ENCODE measurements around the gene AQP1.

The AQP1 gene

GRCh38 chr7:30922596-30922995 is 10.9 kb downstream of the AQP1 start:
- peak; percentile 22 for DNase-seq

DNA sequence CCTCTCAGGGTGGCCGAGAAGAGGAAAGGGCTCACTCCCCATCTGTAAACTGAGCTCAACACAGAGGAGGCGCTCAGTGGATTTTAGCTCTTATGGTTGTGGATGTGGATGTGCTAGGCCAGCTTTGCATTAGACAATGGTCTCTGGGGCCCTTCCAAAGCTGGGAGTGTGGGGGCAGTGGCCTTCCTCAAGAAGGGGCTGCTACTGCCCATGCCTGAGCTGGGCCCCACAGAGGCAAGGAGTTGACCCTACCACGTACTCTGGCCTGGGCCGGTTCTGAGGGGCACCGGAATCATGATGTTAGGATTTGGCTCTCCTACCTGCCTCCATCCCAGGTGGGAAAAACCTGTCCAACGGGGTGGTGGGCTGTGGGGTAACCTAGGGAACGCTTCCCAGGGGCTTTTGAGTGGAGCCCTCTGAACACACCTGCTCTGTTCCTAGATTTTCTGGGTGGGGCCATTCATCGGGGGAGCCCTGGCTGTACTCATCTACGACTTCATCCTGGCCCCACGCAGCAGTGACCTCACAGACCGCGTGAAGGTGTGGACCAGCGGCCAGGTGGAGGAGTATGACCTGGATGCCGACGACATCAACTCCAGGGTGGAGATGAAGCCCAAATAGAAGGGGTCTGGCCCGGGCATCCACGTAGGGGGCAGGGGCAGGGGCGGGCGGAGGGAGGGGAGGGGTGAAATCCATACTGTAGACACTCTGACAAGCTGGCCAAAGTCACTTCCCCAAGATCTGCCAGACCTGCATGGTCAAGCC is 11.5 kb downstream of the AQP1 start:
- peak; percentile 22 for DNase-seq

DNA sequence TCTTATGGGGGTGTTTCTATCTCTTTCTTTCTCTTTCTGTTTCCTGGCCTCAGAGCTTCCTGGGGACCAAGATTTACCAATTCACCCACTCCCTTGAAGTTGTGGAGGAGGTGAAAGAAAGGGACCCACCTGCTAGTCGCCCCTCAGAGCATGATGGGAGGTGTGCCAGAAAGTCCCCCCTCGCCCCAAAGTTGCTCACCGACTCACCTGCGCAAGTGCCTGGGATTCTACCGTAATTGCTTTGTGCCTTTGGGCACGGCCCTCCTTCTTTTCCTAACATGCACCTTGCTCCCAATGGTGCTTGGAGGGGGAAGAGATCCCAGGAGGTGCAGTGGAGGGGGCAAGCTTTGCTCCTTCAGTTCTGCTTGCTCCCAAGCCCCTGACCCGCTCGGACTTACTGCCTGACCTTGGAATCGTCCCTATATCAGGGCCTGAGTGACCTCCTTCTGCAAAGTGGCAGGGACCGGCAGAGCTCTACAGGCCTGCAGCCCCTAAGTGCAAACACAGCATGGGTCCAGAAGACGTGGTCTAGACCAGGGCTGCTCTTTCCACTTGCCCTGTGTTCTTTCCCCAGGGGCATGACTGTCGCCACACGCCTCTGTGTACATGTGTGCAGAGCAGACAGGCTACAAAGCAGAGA is 12.2 kb downstream of the AQP1 start:
- DNase-seq = peak; percentile 38

DNA sequence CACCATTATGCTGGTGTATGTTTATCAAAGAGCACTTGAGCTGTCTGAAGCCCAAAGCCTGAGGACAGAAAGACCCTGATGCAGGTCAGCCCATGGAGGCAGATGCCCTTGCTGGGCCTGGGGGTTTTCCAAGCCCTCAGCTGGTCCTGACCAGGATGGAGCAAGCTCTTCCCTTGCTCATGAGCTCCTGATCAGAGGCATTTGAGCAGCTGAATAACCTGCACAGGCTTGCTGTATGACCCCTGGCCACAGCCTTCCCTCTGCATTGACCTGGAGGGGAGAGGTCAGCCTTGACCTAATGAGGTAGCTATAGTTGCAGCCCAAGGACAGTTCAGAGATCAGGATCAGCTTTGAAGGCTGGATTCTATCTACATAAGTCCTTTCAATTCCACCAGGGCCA is 13.0 kb downstream of the AQP1 start:
- peak; percentile 37 for DNase-seq

DNA sequence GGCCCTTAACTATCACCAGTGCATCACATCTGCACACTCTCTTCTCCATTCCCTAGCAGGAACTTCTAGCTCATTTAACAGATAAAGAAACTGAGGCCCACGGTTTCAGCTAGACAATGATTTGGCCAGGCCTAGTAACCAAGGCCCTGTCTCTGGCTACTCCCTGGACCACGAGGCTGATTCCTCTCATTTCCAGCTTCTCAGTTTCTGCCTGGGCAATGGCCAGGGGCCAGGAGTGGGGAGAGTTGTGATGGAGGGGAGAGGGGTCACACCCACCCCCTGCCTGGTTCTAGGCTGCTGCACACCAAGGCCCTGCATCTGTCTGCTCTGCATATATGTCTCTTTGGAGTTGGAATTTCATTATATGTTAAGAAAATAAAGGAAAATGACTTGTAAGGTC is 13.5 kb downstream of the AQP1 start:
- DNase-seq = no peak

DNA sequence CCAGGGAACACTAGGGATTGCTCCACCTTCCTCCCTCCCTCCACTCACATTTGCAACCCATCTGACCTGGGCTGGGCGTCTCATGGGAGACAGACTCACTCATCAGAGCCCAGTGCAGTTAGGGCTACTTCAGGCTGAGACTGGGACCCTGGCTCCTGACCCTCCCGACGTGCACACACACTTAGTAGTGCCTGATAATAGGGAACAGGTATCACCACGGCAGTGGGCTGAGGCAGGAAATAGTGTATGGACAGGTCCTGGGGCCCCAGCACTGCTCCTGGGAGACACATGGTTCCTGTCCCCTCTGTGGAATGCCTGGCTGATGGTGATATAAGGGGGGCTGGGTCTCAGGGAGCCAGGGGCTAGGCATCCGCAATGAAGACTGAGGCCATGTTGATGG is 14.3 kb downstream of the AQP1 start:
- peak; percentile 17 for DNase-seq

DNA sequence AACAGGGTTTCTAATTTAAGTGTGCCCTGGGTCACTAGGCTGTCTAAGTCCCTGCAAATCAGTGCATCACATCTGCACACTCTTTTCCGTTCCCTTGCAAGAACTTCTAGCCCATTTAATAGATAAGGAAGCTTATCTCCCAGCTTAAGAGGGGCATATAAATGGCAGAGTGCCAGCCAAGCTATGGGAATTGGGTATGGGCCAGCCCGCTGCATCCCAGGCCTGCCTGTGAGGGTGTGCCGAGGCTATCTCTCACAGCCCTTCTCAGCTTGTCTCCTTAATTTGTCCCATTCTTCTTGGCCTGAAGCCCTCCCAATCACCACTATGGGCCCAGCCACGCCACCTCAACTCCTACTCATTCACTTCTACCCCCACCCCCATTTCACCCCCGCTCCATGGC is 14.7 kb downstream of the AQP1 start:
- DNase-seq = peak; percentile 33

DNA sequence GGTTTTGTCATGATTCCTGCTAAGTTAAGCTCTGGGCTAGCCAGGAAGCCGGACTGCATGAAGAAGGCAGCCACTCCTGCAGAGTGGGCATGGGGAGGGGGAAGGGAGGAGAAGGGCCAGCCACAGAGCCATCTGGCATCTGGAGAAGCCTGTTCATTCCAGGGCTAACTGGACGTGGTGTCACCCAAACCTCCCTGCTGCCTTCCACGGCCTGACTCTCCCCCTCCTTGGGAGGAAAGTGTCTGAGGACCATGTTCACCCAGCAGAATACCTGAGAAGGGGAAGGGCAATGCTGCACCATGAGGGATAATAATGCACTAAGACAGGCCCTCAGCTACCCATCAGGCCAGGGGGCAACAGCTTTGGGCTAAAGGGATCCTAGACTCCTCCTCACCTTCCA is 15.4 kb downstream of the AQP1 start:
- peak; percentile 25 for DNase-seq

DNA sequence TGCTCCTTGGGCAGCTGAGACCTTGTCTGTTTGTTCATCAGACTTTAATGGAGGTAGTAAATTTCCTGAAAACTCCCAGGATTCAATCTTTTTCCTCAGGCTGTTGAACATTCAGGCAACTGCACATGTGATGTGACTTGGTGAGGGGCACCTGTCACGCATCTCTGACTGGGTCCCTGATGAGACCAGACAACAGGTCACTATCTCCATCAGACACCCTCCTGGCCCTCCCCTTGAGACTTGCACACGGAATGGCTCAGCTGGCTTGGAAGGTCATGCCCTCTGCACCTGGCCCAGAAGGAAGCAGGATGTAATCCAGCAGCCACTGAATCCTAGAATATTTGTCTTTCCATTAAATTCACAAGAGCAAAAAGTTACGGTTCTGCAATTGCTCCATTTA is 15.9 kb downstream of the AQP1 start:
- DNase-seq = no peak

GRCh38 chr7:30928254-30928872 is 16.7 kb downstream of the AQP1 start:
- no peak for DNase-seq

- no peak for DNase-seq
Observed at GRCh38 chr7:30929686-30930085, 18.0 kb downstream of the AQP1 start.

GRCh38 chr7:30930621-30931020 is 19.0 kb downstream of the AQP1 start:
- DNase-seq = no peak

GRCh38 chr7:30931161-30931928 is 19.7 kb downstream of the AQP1 start:
- DNase-seq = no peak

DNA sequence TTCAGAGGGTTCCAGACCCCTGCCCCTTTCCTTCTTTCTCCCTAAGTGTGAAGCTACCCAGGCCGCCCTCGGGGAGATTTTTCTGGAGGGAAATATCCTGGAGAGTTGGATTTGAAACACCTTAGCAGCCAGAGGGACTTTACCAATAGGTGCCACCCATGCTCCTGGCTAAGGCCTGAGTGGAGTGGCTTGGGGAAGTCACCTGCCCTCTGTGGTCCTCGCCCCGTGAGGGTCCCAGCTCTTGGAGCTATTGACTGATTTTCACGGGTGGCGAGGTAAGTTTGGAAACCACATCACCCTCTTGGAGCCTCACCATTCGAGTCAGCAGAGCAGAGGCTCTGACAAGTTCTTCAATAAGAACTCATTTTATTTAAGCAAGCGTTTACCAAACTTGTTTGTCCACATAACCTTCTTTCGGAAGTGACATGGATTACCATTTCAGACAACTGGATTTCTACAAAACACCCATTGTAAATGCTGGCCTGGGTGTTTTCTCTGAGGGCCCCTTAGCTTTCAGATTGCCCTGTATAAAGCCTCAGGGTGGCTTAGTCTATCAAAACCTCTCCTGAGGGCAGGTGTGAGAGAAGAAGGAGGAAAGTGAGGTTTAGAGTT is 20.4 kb downstream of the AQP1 start:
- DNase-seq = no peak

- DNase-seq = no peak
Observed at GRCh38 chr7:30932562-30932961, 20.9 kb downstream of the AQP1 start.

DNA sequence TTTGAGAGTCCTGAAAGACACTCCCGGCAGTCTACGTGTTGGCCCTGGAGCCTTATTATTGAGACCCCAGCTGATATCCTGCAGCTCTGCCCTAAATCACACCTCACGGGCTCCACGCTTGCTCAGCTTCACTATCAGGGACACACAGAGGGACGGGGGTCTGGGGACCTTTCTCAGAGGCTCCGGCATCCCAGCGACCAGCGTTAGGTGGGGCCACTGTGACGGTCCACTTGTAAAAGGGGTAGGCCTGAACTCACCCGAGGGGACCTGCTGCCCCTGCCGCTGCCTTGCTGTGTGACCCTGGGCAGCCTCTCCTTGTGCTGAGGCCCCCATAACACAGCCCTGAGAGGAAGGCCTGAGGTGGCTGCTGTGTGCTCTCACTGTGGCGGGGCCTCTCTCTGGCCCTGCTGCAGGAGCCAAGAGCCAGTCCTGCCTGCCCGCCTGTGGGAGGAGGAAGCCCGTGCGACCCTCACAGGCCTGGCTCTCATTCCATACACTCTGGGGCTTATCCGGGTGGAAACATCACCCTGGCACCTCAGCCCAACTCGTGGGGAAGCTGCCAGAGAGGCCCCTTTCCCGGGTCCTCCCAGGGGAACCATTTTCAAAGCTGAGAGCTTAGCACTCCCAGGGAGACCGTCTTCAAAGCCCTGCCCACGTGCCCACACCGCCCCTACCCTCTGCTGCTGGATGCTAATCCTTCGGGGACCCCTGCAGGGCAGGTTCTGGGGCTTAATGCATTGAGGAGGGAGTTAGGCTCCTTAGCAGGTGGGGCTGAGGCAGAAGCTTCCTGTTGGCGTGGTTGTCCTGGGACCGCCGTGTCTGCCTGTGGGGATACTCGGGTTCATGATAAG is 21.7 kb downstream of the AQP1 start:
- DNase-seq = no peak

DNA sequence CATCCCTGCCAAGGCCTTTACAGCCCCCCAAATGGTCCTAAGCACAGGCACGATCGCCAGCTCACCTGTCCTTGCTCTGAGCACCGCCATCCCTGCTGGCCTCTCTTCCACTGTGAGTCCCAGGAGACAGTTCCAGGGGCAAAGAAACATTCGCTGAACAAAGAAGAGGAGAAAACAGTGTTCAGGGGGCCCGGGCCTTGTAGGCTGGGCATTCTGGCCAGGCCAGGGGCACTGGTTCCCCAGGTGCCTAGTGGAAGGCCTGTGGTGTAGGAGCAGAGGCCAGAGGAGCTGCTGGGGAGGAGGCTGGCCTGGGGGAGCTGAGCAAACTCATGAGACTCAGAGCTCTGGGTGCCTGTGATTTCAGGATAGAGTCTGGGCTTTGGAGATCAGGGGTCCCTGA is 22.6 kb downstream of the AQP1 start:
- no peak for DNase-seq

GRCh38 chr7:30934732-30935568 is 23.3 kb downstream of the AQP1 start:
- no peak for DNase-seq

DNA sequence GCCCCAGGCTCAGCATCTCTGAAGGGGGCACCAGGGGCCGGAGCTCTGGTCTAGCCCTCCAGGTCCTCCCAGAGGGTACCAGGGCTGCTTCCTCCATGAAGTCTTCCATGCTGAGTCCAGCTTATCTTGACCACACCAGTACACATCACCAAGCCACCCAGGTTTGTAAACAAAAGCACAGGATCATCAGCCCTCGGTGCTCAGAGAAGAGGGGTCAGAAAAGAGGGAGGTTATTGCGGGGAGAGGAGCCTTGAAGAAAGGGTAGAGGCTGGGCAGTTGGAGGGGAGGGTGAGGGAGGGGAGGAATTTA is 23.9 kb downstream of the AQP1 start:
- no peak for DNase-seq

DNA sequence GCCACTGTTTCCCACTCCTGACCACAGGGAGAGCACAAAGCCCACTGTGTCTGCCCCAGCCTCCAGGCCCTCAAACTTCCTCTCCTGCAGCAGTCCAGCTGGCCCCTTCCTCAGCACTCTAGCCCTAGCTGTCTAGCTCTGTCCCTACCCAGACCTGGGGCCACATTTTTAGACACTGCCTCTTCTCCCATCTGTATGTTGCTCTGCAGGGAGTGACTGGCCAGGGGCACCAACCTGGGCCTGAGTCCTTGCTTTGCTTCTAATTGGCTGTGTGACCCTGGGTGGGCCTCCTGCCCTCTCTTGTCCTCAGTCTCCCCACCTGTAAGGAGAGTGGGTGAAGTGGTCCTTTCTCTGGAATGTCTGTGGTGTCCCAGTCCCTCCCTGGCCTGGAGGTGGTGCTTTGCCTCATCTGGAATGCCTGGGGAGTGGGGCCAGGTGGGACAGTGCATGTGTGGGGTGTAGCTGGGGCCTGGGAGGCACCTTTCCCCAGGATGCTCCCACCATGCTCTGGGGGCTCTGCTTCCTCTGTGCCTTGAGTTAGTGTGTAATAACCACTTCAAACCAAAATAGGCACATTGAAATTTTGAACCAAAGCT is 25.1 kb downstream of the AQP1 start:
- DNase-seq = peak; percentile 37

DNA sequence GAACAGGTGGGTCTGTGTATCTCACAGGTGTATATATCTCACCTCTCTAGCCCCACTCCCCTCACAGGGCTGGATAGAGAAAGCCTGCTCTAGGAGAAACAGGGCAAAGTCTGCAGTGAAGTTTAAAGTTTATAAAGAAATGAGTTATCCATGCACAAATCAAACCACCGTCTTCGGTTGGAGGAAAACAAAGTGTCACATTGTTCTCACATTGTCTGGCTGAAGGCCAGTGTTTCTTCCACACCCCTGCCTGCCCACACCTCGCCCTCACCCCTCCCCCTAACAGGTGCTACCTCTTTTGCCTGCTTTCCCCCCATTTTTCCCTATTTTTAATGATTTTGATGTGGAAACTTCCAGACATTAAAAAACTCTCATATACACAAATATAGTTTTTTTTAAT is 25.8 kb downstream of the AQP1 start:
- DNase-seq = no peak
